HG03280 (cell line): ENCODE results near the gene ZNF584.
"Not testable (repeated sequence)": the region's sequence is repeated elsewhere in the genome, so short reads cannot be mapped to it uniquely, and the experiment has no call there.

Experiments
- ATAC-seq: cut with Tn5 transposase; IDR thresholded peaks from one replicate; pipeline ENCODE4 v1.9.1; 2021; ENCODE audit warnings: mild to moderate bottlenecking, moderate library complexity; ENCODE audit not compliant: unreplicated experiment

ZNF584 gene

GRCh38 chr19:58403920-58404478 is 4.5 kb upstream of the ZNF584 start:
- not testable (repeated sequence) for ATAC-seq

- ATAC-seq: no peak
Observed at GRCh38 chr19:58406818-58407657, 1.4 kb upstream of the ZNF584 start.

GRCh38 chr19:58407658-58408151 is 744 bp upstream of the ZNF584 start:
- ATAC-seq: no peak

GRCh38 chr19:58409010-58409790 is 751 bp downstream of the ZNF584 start:
- no peak for ATAC-seq

GRCh38 chr19:58416604-58417003 is 8.2 kb downstream of the ZNF584 start:
- no peak for ATAC-seq

- no peak for ATAC-seq
Observed at GRCh38 chr19:58417071-58417470, 8.6 kb downstream of the ZNF584 start.

- ATAC-seq: no peak
Observed at GRCh38 chr19:58428617-58429016, 20.2 kb downstream of the ZNF584 start.

- no peak for ATAC-seq
Observed at GRCh38 chr19:58429745-58430144, 21.3 kb downstream of the ZNF584 start.

GRCh38 chr19:58434217-58434616 is 25.8 kb downstream of the ZNF584 start:
- no peak for ATAC-seq

- ATAC-seq: peak; percentile 90
Observed at GRCh38 chr19:58439576-58440554, 31.4 kb downstream of the ZNF584 start, which contains the start of gene ZNF132. ZNF132 (minus strand) TSS chr19:58440153; CDS start chr19:58439821, 332 bp downstream.

GRCh38 chr19:58440556-58440955 is 32.1 kb downstream of the ZNF584 start:
- no peak for ATAC-seq

GRCh38 chr19:58442986-58443385 is 34.5 kb downstream of the ZNF584 start:
- ATAC-seq: not testable (repeated sequence)

GRCh38 chr19:58448860-58449259 is 40.4 kb downstream of the ZNF584 start:
- ATAC-seq: not testable (repeated sequence)

GRCh38 chr19:58449980-58450379 is 41.5 kb downstream of the ZNF584 start:
- ATAC-seq: not testable (repeated sequence)

GRCh38 chr19:58450856-58451357 is 42.5 kb downstream of the ZNF584 start:
- ATAC-seq: peak; percentile 6

- peak; percentile 94 for ATAC-seq
Observed at GRCh38 chr19:58451358-58452101, 43.1 kb downstream of the ZNF584 start, which contains the start of gene ZNF324B. ZNF324B (plus strand) TSS chr19:58451622; CDS start chr19:58453702, 2,080 bp downstream.

- ATAC-seq: no peak
Observed at GRCh38 chr19:58453743-58454142, 45.3 kb downstream of the ZNF584 start.

GRCh38 chr19:58455306-58455705 is 46.9 kb downstream of the ZNF584 start:
- ATAC-seq: no peak

- ATAC-seq: no peak
Observed at GRCh38 chr19:58456111-58456510, 47.7 kb downstream of the ZNF584 start.
